Measurements from ENCODE around the gene TIGD3. TPM values are rescaled to one million over a fixed set of nuclear protein-coding genes. Genes with fewer than 3 reads are reported as not detected.

The TIGD3 gene
- total RNA-seq, 1 donor from 2014 or later, result 5.3 TPM

DNA sequence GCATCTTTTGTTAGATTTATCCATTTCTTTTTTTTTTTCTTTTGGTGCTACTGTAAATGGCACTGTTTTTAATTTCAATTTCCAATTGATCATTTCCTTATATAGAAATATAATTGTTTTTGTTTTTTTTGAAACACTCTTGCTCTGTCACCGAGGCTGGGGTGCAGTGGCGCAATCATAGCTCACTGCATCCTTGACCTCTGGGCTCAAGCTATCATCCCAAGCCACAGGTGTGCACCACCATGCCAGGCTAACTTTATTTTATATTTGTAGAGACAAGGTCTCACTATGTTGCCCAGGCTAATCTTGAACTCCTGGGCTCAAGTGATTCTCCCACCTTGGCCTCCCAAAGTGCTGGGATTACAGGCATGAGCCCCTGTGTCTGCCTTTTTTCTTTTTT lies 48.2 kb downstream of the TIGD3 start:
- FAIRE-seq, result no peak
- DNase-seq (ENCODE audit: low spot score in 2 of 2), result no peak

DNA sequence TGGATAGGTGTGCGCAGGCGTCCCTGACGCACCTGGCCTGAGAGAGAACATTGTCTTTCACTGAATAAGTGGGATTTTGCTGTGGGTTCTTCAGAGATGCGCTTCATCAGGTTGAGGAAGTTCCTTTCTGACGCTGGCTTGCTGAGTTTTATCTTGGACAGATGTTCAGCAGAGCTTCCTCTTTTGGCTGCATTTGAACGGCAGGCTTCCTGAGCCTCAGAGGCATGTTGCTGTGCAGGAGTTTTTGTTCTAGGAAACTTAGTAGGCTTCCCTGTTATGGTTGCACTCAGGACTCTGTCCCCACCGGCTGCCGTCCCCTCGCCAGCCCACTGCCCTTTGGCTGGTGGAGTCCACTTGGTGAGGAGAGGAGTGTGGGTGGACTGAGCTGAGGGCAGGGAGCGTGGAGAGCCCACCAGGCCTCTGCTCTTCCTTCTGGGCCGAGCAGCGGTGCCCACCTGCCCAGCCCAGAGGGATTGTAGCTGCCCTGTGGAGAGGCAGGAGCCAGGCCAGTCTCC lies 49.1 kb downstream of the TIGD3 start:
- DNase-seq (ENCODE audit: low spot score in 2 of 2), result no peak
- no peak for FAIRE-seq

DNA sequence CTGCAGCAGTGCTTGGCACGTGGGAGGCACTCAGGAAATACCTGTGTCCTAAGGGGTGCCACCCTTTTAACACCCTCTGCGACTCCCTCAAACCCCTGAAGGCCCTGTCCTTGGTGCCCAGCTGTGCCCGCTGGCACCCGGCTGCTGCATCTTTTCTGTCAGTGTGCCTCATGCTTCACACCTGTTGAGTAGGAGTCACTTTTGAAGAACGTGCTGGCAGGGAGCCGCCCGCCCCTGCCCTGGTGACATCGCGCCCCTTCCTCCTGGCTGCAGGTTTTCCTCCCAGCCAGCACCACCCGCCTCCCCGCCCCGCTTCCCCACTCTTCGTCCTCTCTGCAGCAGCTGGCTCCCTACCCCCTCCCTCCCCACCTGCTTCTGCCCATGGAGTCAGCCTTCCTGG lies 49.7 kb downstream of the TIGD3 start:
- FAIRE-seq (no peak), DNase-seq (ENCODE audit: low spot score in 2 of 2) (no peak)

DNA sequence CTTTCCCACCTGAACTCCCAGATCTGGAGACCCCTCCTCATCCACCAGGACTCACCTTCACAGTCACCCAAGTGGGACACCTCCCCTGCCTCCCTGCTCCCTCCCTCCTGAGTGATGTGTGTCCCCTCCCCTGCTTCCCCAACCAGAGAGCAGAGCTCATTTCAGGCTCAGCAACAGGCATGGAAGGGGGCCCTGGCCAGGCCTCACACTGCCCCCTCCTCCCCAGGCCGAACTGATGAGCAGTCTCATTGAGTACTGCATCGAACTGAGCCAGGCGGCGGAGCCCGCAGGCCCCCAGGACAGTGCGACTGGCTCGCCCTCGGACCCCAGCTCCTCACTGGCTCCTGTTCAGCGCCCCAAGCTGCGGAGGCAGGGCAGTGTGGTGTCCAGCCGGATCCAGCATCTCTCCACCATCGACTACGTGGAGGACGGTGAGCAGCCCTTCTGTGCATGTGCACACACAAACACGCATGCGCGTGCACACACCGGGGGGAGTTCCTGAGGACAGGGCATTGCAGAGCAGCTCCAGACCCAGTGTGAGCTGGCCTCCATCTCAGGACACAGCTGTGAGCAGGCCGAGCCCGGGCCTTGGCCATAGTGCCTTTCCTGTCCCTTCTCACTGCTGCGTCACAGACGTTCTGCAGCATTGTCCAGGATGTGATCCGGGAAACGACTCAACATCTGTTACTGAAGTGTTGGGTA lies 50.2 kb downstream of the TIGD3 start:
- DNase-seq (ENCODE audit: low spot score in 2 of 2) (no peak), FAIRE-seq (no peak)

Other genes with a start within 250 kb of the TIGD3 start
- gene TM7SF2, start 242.9 kb upstream of the TIGD3 start, total RNA-seq, result 54.6 TPM
- gene ZNHIT2, start 237.1 kb upstream of the TIGD3 start, total RNA-seq, result 6.1 TPM
- gene FAU, start 232.6 kb upstream of the TIGD3 start, total RNA-seq, result 251 TPM
- 29.3 TPM for gene MRPL49, start 232.4 kb upstream of the TIGD3 start, total RNA-seq
- 7.7 TPM for gene SYVN1, start 220.2 kb upstream of the TIGD3 start, total RNA-seq
- gene SPDYC, start 184.5 kb upstream of the TIGD3 start, total RNA-seq, result not detected
- gene CAPN1, start 172.8 kb upstream of the TIGD3 start, total RNA-seq, result 48.5 TPM
- 2.9 TPM for gene POLA2, start 92.8 kb upstream of the TIGD3 start, total RNA-seq
- 6.1 TPM for gene CDC42EP2, start 39.9 kb upstream of the TIGD3 start, total RNA-seq
- gene DPF2, start 20.9 kb upstream of the TIGD3 start, total RNA-seq, result 17.5 TPM
- gene SLC25A45, start 27.9 kb downstream of the TIGD3 start, total RNA-seq, result 0.41 TPM
- gene FRMD8, start 31.9 kb downstream of the TIGD3 start, total RNA-seq, result 8.2 TPM
- gene NEAT1, start 68.0 kb downstream of the TIGD3 start, total RNA-seq, result 1.6 TPM
- gene MALAT1, start 144.3 kb downstream of the TIGD3 start, total RNA-seq, result 6,549 TPM
- gene SCYL1, start 170.3 kb downstream of the TIGD3 start, total RNA-seq, result 39.1 TPM
- gene LTBP3, start 203.6 kb downstream of the TIGD3 start, total RNA-seq, result 17.5 TPM
- 15.9 TPM for gene ZNRD2, start 215.7 kb downstream of the TIGD3 start, total RNA-seq
- gene FAM89B, start 217.8 kb downstream of the TIGD3 start, total RNA-seq, result 19.6 TPM
- gene EHBP1L1, start 221.3 kb downstream of the TIGD3 start, total RNA-seq, result 8.6 TPM
- not detected for gene KCNK7, start 241.0 kb downstream of the TIGD3 start, total RNA-seq